Heart left ventricle (tissue), 13 donors: ENCODE results near the gene P2RY14.

Experiments
- POLR2A ChIP-seq, 2 donors: fragments of 450-650 bp; IDR thresholded peaks; one replicate each; pipeline ENCODE4 v1.6.1; 2017; ENCODE audit warnings: antibody characterized with exemption in 2 of 2, mild to moderate bottlenecking in 2 of 2, moderate library complexity in 2 of 2
- TF ChIP-seq, protein P1 (sequence below), 12 donors: fragments of 200-600 bp; sonication (generic) in 4 of 12; IDR thresholded peaks; one replicate each; pipeline versions ENCODE4 v1.5.0 to v1.8.0; 2018 to 2022; ENCODE audit warnings: antibody characterized with exemption in 12 of 12, mild to moderate bottlenecking in 5 of 12
- donor health status: ischemic (EF 13 %, LVEDD 7.1; RV severe dilation, severe dysfunction).
- donor health status: DM: no; HTN: yes; CAD: no.
- donor health status: DM: no; HTN: no; CAD: no.
- donor health status: ischemic (EF 25% LVEDD 6.9; RV normal size, moderate dysfunction).
- donor health status: ischemic (EF 25% LVEDD 5.7; RV mildly dilated, moderate dysfunction).
- donor health status: ischemic (EF 35%, LVEDD 5.7; RV mildly dilated, moderate dysfunction).
- donor health status: nonischemic (EF 11% LVEDD 7.7; RV severe dilation, severe dysfunction).
- donor health status: DM: yes; HTN: yes; CAD: no.
- donor health status: PGD.
- donor health status: ischemic (EF 29% LVEDD 5.4; RV normal size, mild dysfunction).
- donor health status: nonischemic (EF 23%, LVEDD 6.1; RV moderate dilation, normal function).

DNA sequence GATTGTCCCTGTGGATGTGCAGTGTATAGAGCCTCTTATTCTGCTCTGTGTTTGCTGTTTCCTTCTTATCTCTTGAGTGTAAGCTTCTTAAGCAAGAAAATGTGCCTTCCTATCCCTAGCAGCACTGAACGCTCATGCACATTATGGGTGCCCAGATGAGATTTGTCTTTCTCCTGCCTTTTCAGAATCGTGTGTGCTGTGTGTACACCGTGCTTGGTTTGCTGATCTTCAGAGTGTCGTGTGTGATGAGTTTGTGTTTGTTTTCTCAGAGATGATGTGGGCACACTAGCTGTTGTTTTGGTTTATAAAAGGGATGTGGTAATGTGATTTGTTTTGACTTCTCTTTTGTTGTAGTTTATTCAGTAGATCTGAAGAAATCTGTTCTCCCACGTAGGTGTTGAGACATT is 95.1 kb downstream of the P2RY14 start:
- TF ChIP-seq, protein P1, sequence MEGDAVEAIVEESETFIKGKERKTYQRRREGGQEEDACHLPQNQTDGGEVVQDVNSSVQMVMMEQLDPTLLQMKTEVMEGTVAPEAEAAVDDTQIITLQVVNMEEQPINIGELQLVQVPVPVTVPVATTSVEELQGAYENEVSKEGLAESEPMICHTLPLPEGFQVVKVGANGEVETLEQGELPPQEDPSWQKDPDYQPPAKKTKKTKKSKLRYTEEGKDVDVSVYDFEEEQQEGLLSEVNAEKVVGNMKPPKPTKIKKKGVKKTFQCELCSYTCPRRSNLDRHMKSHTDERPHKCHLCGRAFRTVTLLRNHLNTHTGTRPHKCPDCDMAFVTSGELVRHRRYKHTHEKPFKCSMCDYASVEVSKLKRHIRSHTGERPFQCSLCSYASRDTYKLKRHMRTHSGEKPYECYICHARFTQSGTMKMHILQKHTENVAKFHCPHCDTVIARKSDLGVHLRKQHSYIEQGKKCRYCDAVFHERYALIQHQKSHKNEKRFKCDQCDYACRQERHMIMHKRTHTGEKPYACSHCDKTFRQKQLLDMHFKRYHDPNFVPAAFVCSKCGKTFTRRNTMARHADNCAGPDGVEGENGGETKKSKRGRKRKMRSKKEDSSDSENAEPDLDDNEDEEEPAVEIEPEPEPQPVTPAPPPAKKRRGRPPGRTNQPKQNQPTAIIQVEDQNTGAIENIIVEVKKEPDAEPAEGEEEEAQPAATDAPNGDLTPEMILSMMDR (IDR thresholded peaks at IDR 0.05), result no peak
- TF ChIP-seq POLR2A (IDR thresholded peaks at IDR 0.05), result no peak
